ENCODE results near the gene CAPN10. TPM values are rescaled to one million over a fixed set of nuclear protein-coding genes. Genes with fewer than 3 reads are reported as not detected.

Gene CAPN10
- total RNA-seq, 1 donor from 2014 or later = 55.4 TPM

DNA sequence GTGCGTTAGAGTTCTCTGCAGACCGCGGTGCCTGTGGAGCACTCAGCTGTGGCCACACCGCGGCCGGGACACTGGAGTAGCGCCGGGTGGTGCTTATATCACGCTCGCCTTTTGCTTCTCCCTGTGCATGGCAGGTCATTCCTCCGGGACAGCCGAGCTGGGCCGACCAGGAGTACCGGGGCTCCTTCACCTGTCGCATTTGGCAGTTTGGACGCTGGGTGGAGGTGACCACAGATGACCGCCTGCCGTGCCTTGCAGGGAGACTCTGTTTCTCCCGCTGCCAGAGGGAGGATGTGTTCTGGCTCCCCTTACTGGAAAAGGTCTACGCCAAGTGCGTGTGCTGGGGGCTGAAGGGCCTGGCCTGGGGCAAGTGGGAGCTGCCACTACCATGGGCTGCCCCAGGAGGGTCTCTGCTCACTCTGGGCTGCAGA lies 4.2 kb downstream of the CAPN10 start:
- intact Hi-C loops (cut with micrococcal nuclease) = no loop called here
- H3K36me3 Mint-ChIP-seq (ENCODE audit: low read depth) = peaks cover 2% of the 10 kb centered on the region
- H3K27me3 Mint-ChIP-seq (ENCODE audit: insufficient read depth) = no peaks in the 10 kb centered on the region
- DNase-seq (ENCODE audit: low spot score) = no peak
- no peak overlapping the region for H3K27ac Mint-ChIP-seq
- H3K4me1 Mint-ChIP-seq (ENCODE audit: low read depth) = peaks cover 21% of the 10 kb centered on the region
- no peaks in the 10 kb centered on the region for H3K9me3 Mint-ChIP-seq
- H3K4me3 Mint-ChIP-seq = no peak overlapping the region

DNA sequence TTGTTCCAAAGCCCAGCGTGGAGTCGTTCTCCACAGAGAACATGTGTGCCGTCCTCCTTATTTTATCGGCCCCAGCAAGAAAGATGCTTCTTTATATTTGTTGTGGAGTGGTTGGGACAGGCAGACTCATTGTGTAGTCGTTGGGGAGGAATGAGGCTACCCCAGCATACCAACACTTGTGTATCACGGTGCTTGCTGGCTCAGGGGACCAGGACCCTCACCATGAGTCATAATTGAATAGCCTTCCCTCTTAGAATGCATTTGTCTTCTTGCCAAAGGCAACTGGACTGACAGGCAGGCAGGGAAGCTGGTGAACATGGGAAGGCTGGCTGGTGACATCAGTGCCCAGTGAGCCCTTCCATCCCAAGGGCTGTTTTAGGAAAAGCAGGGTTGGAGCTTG lies 4.7 kb downstream of the CAPN10 start:
- peaks cover 21% of the 10 kb centered on the region for H3K4me1 Mint-ChIP-seq (ENCODE audit: low read depth)
- DNase-seq (ENCODE audit: low spot score) = no peak
- no peak overlapping the region for H3K4me3 Mint-ChIP-seq
- intact Hi-C loops (cut with micrococcal nuclease) = no loop called here
- H3K36me3 Mint-ChIP-seq (ENCODE audit: low read depth) = peaks cover 2% of the 10 kb centered on the region
- no peaks in the 10 kb centered on the region for H3K27me3 Mint-ChIP-seq (ENCODE audit: insufficient read depth)
- H3K9me3 Mint-ChIP-seq = no peaks in the 10 kb centered on the region
- no peak overlapping the region for H3K27ac Mint-ChIP-seq

DNA sequence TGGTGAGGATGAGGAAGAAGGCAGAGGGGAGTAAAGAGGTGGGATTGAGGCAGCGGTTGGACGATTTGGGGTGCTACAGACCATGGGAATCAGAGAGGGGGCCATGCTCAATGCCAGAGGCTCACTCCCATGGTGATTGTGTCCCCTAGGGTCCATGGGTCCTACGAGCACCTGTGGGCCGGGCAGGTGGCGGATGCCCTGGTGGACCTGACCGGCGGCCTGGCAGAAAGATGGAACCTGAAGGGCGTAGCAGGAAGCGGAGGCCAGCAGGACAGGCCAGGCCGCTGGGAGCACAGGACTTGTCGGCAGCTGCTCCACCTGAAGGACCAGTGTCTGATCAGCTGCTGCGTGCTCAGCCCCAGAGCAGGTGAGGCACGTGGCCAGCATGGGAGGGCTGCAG lies 5.2 kb downstream of the CAPN10 start:
- peaks cover 21% of the 10 kb centered on the region for H3K4me1 Mint-ChIP-seq (ENCODE audit: low read depth)
- intact Hi-C loops (cut with micrococcal nuclease) = no loop called here
- H3K36me3 Mint-ChIP-seq (ENCODE audit: low read depth) = peaks cover 2% of the 10 kb centered on the region
- no peak overlapping the region for H3K27ac Mint-ChIP-seq
- no peaks in the 10 kb centered on the region for H3K9me3 Mint-ChIP-seq
- H3K27me3 Mint-ChIP-seq (ENCODE audit: insufficient read depth) = no peaks in the 10 kb centered on the region
- DNase-seq (ENCODE audit: low spot score) = no peak
- H3K4me3 Mint-ChIP-seq = no peak overlapping the region

DNA sequence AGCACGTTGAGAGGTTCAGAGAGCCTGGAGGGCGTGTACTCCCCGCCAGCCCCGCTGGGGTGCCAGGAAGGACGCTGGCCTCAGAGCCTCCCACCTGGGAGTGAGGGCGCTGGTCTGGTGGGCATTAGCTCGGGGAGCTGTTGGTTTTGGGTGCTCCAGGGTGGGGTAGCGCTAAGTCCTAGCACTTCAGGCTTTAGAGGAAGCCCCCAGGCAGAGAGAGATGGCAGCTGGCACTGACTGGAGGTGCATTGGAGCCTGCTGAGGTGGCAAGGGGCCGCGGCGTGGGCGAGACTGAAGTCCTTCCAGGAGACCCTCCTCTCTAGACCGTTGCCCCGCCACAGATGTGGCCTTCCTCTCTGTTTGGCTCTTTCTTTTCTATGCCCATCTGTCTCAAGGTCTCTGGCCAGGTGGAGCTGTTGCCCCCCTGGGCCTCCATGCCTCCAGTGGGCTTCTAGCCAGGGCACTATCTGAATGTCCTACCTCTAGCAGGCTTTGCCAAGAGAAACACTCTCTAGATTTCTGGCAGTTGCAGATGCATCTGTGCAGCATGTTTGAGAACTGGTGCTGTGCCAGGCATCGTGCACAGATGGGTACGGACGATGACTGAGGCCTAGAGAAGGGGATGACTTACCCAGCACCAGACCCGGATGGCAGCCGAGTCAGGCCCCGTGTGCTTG lies 6.6 kb downstream of the CAPN10 start:
- H3K27ac Mint-ChIP-seq = no peak overlapping the region
- H3K9me3 Mint-ChIP-seq = no peaks in the 10 kb centered on the region
- no peak overlapping the region for H3K4me3 Mint-ChIP-seq

DNA sequence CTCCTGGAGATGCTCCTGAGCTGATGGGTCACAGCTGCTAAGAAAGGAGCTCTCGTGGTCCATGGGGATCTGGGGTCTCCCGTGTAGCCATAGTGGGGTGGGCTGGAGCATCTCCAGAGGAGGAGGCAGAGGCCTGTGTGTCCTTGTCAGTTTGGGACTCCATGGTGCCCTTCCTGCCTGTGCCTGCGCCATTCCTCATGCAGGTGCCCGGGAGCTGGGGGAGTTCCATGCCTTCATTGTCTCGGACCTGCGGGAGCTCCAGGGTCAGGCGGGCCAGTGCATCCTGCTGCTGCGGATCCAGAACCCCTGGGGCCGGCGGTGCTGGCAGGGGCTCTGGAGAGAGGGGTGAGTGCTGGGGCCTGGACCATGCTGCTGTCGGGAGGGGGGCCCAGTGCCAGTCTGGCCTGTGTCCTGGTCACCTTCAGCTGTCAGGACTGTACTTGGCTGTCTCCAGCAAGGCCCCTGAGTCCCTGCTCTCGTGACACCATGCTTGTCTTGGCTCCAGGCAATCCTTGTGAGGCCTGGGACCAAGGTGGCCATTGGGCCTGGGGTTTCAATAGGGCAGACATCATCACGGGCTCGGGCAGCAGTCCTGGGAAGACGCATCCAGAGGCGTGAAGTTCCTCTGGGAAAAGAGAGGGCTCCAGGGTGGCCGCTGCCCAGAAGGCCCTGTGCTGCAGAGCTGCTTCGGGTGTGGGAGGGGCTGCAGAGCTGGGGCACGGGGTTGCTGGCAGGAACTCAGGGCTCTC lies 7.3 kb downstream of the CAPN10 start:
- H3K27me3 Mint-ChIP-seq (ENCODE audit: insufficient read depth) = no peaks in the 10 kb centered on the region
- peaks cover 2% of the 10 kb centered on the region for H3K4me1 Mint-ChIP-seq (ENCODE audit: low read depth)
- intact Hi-C loops (cut with micrococcal nuclease) = no loop called here
- no peaks in the 10 kb centered on the region for H3K9me3 Mint-ChIP-seq
- DNase-seq (ENCODE audit: low spot score) = no peak
- H3K4me3 Mint-ChIP-seq = no peak overlapping the region
- no peak overlapping the region for H3K27ac Mint-ChIP-seq
- H3K36me3 Mint-ChIP-seq (ENCODE audit: low read depth) = peaks cover 2% of the 10 kb centered on the region

More for the DNA sequence above, 6.6 kb downstream of the CAPN10 start:
- H3K36me3 Mint-ChIP-seq (ENCODE audit: low read depth) = peaks cover 2% of the 10 kb centered on the region
- no peak for DNase-seq (ENCODE audit: low spot score)
- H3K27me3 Mint-ChIP-seq (ENCODE audit: insufficient read depth) = no peaks in the 10 kb centered on the region
- H3K4me1 Mint-ChIP-seq (ENCODE audit: low read depth) = peaks cover 9% of the 10 kb centered on the region
- intact Hi-C loops (cut with micrococcal nuclease) = no loop called here

DNA sequence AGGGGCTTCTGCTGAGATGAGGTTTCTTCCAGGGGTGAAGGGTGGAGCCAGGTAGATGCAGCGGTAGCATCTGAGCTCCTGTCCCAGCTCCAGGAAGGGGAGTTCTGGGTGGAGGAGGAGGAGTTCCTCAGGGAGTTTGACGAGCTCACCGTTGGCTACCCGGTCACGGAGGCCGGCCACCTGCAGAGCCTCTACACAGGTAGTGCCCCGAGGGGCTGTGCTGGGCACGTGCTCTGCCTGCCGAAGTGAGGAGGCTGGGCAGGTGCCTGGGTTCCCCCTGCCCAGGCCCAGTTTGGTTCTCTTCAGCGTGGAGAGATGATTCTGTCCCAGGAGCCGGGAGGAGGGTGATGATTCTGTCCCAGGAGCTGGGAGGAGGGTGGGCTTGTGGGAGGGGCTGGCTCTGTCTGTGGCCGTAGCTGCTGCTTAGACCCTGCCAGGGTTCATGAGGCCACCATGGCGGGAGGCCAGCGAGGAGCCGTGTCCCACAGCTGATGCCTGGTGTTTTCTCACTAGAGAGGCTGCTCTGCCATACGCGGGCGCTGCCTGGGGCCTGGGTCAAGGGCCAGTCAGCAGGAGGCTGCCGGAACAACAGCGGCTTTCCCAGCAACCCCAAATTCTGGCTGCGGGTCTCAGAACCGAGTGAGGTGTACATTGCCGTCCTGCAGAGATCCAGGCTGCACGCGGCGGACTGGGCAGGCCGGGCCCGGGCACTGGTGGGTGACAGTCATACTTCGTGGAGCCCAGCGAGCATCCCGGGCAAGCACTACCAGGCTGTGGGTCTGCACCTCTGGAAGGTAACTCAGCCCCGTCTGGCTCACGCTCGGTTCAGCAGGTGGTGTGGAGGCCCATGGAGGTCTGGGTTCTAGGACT lies 8.2 kb downstream of the CAPN10 start:
- intact Hi-C loops (cut with micrococcal nuclease) = no loop called here
- Mint-ChIP-seq H3K4me3 (no peak overlapping the region), H3K36me3 (ENCODE audit: low read depth) (peaks cover 4% of the 10 kb centered on the region), H3K27ac (no peak overlapping the region), H3K4me1 (ENCODE audit: low read depth) (no peaks in the 10 kb centered on the region), H3K27me3 (ENCODE audit: insufficient read depth) (no peaks in the 10 kb centered on the region), H3K9me3 (no peaks in the 10 kb centered on the region)
- no peak for DNase-seq (ENCODE audit: low spot score)

DNA sequence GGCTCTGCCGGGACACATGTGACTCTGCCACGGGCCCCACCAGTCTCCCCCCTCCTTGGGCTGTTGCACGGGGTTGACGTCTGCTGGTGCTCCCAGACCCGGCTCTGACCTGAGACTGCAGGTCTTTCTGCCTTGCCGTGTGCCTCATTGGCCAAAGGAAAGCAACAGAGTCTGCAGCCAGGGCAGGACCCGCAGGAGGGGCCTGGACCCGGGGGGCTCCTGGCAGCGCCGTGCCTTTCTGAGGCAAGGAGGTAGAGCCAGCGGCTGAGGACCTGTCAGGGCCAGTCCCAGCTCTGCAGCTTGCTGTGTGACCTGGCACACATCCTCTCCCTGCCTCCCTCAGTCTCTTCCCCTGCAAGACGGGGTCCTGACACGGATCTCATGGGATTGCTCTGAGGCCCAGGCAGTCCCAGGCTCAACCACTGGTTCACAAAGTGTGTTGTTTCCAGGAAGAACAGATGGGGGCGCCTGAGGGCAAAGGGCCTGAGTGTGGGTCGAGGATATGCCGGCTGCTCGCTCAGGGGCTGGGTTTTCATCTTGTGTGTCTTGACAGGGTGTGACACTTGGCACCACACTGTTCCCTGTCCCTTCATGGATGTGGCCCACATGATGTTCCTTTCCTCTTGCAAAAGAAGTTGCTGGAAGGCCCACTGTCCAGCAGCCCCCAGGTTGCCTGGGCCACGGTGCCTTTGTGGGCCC lies 9.0 kb downstream of the CAPN10 start:
- Mint-ChIP-seq H3K27me3 (ENCODE audit: insufficient read depth) (no peaks in the 10 kb centered on the region), H3K27ac (no peak overlapping the region), H3K4me3 (no peak overlapping the region), H3K9me3 (no peaks in the 10 kb centered on the region), H3K4me1 (ENCODE audit: low read depth) (no peaks in the 10 kb centered on the region), H3K36me3 (ENCODE audit: low read depth) (peaks cover 7% of the 10 kb centered on the region)
- DNase-seq (ENCODE audit: low spot score) = peak; percentile 33
- intact Hi-C loops (cut with micrococcal nuclease) = no loop called here

DNA sequence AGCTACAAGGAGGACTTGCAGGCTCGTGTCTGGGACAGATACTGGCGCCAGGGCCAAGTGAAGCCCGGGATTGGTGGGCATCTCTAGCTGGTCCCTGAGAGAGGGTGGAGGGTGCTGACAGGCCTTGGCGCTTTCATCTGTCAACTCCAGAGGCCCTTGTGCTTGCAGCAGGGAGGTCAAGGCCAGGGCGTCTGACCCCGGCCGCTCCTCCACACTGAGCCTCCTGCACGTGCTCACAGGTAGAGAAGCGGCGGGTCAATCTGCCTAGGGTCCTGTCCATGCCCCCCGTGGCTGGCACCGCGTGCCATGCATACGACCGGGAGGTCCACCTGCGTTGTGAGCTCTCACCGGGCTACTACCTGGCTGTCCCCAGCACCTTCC lies 9.5 kb downstream of the CAPN10 start:
- Mint-ChIP-seq H3K27ac (no peak overlapping the region), H3K4me1 (ENCODE audit: low read depth) (no peaks in the 10 kb centered on the region), H3K4me3 (no peak overlapping the region), H3K36me3 (ENCODE audit: low read depth) (peaks cover 4% of the 10 kb centered on the region), H3K27me3 (ENCODE audit: insufficient read depth) (no peaks in the 10 kb centered on the region), H3K9me3 (no peaks in the 10 kb centered on the region)
- no peak for DNase-seq (ENCODE audit: low spot score)
- intact Hi-C loops (cut with micrococcal nuclease) = no loop called here

DNA sequence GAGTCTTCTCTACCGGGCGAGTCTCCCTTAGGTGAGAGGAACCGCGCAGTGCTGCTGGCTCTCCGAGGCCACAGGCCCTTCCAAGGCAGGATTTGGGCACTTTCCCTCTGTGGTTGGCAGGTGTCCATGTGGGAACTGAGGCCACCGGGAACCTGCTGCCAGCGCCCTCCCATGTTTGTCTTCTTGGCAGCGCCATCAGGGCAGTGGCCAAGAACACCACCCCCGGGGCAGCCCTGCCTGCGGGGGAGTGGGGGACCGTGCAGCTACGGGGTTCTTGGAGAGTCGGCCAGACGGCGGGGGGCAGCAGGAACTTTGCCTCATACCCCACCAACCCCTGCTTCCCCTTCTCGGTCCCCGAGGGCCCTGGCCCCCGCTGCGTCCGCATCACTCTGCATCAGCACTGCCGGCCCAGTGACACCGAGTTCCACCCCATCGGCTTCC lies 10.0 kb downstream of the CAPN10 start:
- H3K4me1 Mint-ChIP-seq (ENCODE audit: low read depth) = no peaks in the 10 kb centered on the region
- no peaks in the 10 kb centered on the region for H3K9me3 Mint-ChIP-seq
- intact Hi-C loops (cut with micrococcal nuclease) = no loop called here

DNA sequence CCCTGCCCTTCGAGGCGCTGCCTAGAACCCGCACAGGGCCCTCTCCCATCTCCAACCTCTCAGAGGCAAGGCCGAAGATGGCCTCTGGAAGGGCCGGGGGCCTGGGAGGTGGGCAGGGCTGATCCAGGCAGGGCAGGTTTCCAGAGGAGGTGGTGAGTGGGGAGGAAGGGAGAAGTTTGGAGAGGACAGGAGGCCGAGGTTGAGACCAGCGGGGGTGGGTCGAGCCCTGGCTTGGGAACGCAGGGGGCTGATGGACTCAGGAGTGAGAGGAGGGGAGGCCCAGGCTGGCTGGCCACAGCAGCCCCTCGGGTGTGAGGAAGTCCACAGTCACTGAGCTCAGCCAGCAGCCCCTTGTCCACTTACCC lies 10.5 kb downstream of the CAPN10 start:
- H3K4me1 Mint-ChIP-seq (ENCODE audit: low read depth) = no peaks in the 10 kb centered on the region
- H3K27ac Mint-ChIP-seq = no peak overlapping the region
- no peak for DNase-seq (ENCODE audit: low spot score)
- no peaks in the 10 kb centered on the region for H3K9me3 Mint-ChIP-seq
- no peaks in the 10 kb centered on the region for H3K27me3 Mint-ChIP-seq (ENCODE audit: insufficient read depth)
- H3K4me3 Mint-ChIP-seq = no peak overlapping the region
- intact Hi-C loops (cut with micrococcal nuclease) = no loop called here
- peaks cover 4% of the 10 kb centered on the region for H3K36me3 Mint-ChIP-seq (ENCODE audit: low read depth)

More for the DNA sequence above, 10.0 kb downstream of the CAPN10 start:
- no peak overlapping the region for H3K4me3 Mint-ChIP-seq
- peaks cover 4% of the 10 kb centered on the region for H3K36me3 Mint-ChIP-seq (ENCODE audit: low read depth)
- DNase-seq (ENCODE audit: low spot score) = no peak
- no peak overlapping the region for H3K27ac Mint-ChIP-seq
- no peaks in the 10 kb centered on the region for H3K27me3 Mint-ChIP-seq (ENCODE audit: insufficient read depth)

DNA sequence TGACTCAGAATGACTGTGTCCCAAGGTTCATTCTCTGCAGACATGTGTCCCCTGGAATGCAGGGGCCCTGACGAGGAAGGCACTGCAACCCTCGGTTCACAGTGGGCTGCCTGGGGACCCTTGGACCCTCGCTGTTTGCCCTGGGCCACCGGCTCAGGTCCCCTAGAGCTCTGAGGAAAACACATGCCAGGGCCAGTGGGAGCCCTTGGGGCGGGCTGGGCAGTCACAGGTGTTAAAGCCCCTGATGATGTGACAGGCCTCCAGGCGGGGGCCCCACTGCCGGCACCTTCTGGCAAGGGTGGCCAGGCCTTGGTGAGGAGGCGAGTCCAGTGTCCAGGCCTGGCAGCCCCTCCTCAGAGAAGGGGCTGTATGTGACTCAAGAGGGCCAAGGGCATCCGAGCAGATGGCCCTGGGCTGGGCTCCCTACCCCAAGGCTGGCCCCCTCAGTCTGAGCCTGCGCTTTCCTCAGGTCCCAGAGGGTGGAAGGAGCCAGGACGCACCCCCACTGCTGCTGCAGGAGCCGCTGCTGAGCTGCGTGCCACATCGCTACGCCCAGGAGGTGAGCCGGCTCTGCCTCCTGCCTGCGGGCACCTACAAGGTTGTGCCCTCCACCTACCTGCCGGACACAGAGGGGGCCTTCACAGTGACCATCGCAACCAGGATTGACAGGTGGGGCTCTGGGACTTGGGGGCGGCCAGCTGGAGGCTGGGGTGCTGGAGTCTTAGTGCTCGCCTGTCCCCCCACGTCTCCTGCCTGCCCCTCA lies 11.1 kb downstream of the CAPN10 start:
- Mint-ChIP-seq H3K27ac (no peak overlapping the region), H3K9me3 (no peaks in the 10 kb centered on the region), H3K27me3 (ENCODE audit: insufficient read depth) (no peaks in the 10 kb centered on the region), H3K4me3 (no peak overlapping the region), H3K4me1 (ENCODE audit: low read depth) (no peaks in the 10 kb centered on the region), H3K36me3 (ENCODE audit: low read depth) (peaks cover 4% of the 10 kb centered on the region)
- DNase-seq (ENCODE audit: low spot score) = no peak
- intact Hi-C loops (cut with micrococcal nuclease) = no loop called here

DNA sequence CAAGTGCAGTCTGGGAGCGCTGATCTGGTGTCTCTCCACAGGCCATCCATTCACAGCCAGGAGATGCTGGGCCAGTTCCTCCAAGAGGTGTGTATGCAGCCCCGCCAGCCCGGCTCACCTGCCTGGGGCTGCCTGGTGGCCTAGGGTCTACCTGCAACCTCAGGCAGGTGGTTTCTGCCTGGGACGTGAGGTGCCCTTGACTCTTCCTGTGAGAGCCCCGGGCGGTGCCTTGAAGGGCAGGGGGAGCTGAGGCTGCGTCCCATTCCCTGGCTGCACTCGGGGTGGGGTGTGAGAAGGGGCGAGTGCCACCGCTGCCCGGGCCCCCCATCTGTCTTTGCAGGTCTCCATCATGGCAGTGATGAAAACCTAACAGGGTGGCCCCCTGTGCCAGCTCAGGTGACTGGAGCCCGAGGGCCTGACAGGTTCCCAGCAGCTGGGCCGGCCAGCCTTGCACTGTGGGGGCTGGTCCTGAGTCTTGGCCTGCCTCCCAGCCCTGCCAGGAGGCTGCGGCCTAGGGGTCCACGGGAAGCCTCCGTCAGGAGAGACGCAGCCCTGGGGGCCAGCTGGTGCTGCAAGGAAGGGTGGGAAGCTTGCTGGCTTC lies 11.9 kb downstream of the CAPN10 start:
- H3K27ac Mint-ChIP-seq = no peak overlapping the region
- no peaks in the 10 kb centered on the region for H3K27me3 Mint-ChIP-seq (ENCODE audit: insufficient read depth)
- no peak overlapping the region for H3K4me3 Mint-ChIP-seq
- H3K4me1 Mint-ChIP-seq (ENCODE audit: low read depth) = no peaks in the 10 kb centered on the region
- no peak for DNase-seq (ENCODE audit: low spot score)
- intact Hi-C loops (cut with micrococcal nuclease) = no loop called here
- no peaks in the 10 kb centered on the region for H3K9me3 Mint-ChIP-seq
- H3K36me3 Mint-ChIP-seq (ENCODE audit: low read depth) = peaks cover 4% of the 10 kb centered on the region

Measured in activated T-helper 1 cell treated with anti-CD3 and anti-CD28 coated beads, Interleukin-12 subunit alpha, Interleukin-12 subunit beta, Interleukin-2, Interleukin-4 antibody, amounts not matched to agents 30 ng/mL and 10 ng/mL and 1 ng/mL, durations not matched to agents 14 hours and 24 hours and 36 hours (primary cell).